NK-92 (cell line): ENCODE measurements around the gene ROR2.
"Not testable (repeated sequence)": the region's sequence is repeated elsewhere in the genome, so short reads cannot be mapped to it uniquely, and the experiment has no call there.

ENCODE experiments used
- DNase-seq: peaks from one replicate; lab custom pipeline; 2025; ENCODE audit not compliant: unreplicated experiment; lab: John Stamatoyannopoulos, UW

The ROR2 gene

GRCh38 chr9:91924090-91924489 is 25.9 kb downstream of the ROR2 start:
- DNase-seq = no peak

GRCh38 chr9:91923145-91923544 is 26.9 kb downstream of the ROR2 start:
- no peak for DNase-seq

GRCh38 chr9:91921371-91921770 is 28.7 kb downstream of the ROR2 start:
- no peak for DNase-seq

GRCh38 chr9:91920630-91921350 is 29.2 kb downstream of the ROR2 start:
- DNase-seq = no peak

DNA sequence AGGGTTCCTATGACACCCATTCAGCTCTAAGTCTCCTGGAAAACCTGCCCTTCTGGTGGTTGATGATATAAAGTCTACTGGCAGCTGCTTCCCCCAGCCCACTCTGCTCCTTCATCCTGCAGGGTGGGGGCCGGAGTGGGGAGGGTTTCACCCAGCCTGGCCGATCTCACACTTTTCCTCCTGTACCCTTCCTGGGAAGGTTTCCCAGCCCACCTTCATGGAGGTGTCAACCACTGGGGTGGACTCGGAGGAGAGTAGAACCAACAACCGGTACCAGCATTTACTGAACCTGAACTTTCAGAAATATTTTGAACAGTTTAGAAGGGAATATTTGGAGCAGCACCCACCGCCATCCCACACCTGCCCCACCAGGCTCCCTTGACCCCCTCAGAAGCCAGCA is 30.4 kb downstream of the ROR2 start:
- no peak for DNase-seq

DNA sequence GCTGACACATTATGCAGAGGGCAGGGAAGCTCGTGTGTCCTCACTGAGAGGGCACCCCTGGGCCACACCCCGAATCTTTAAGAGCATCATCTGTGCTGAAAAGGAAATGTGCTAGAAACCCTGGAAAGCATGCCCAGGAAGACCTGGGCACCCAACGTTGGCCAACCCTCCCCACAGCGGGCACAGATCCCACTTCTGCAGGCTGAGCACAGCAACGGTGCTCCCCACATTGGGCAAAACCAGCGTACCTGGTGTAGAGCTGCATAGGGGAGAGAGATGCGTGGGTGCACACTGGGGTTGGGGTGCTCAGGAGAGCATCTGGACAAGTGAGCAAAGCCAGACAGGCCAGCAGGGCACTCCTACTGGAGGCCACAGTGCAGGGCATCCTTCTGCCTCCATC is 32.6 kb downstream of the ROR2 start:
- DNase-seq = no peak

DNA sequence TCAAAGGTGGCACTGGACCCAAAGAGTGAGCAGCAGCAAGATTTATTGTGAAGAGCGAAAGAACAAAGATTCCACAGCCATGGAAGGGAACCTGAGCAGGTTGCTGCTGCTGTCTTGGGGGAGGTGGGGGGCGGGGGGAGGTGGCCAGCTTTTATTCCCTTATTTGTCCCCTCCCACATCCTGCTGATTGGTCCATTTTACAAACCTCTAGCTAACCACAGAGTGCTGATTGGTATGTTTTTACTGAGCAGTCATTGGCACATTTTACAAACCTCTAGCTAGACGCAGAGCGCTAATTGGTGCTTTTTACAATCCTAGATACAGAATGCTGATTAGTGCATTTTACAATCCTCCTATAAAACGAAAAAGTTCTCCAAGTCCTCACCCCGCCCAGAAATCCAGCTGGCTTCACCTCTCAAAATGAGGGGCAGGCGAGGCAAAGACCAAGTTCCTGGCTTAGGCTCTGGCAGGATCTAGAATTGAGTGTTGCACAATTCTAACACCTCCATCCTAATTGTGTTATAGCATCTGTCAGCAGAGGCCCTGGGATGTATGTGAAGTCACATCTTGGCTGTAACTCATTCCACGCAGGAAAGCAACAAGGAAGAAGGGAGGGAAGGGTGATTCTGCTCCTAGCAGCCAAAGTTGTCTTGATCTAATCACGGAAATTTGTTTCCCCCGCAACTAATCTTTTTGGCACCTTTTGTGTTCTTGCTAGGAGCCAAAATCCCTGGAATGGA is 34.3 kb downstream of the ROR2 start:
- DNase-seq = no peak

- DNase-seq = no peak
Measured at GRCh38 chr9:91914937-91915336, 35.1 kb downstream of the ROR2 start.

- no peak for DNase-seq
Measured at GRCh38 chr9:91914404-91914803, 35.6 kb downstream of the ROR2 start.

DNA sequence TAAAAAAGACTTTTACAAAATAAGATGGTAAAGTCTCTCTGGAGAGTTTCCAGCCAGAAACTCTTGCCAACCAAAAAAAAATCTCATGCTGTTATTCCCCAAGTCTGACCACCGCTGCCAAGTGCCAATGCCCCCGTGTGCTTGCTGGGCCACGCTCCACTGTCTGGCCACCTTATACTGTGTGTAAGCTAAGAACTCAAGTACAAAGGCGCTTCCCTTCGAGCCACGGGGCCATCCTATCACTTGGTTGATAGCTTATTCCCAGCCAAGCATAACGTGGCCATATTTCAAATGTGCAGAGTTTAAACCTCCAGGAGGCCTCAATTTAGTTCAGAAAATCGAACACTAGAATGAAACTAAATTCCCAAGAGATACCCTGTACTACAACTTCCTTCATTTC is 36.0 kb downstream of the ROR2 start:
- DNase-seq = no peak

GRCh38 chr9:91913096-91913495 is 36.9 kb downstream of the ROR2 start:
- no peak for DNase-seq

DNA sequence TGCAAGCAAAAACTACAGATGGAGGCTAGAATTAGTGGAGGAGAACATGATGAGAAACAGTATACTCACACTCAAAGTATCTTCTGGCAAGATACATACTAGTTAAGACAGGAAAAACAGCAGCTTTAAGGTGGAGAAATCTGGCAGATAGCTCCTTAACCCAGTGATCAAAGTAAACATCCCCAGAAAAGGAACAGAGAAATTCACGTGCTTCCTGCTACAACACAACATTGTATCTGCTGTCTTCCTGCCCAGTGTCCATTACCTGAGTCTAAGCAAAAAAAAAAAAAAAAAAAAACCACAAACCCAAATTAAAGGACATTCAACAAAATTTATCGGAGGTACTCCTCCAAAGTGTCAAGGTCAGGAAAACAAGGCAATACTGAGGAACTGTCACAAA is 38.4 kb downstream of the ROR2 start:
- DNase-seq = no peak

DNA sequence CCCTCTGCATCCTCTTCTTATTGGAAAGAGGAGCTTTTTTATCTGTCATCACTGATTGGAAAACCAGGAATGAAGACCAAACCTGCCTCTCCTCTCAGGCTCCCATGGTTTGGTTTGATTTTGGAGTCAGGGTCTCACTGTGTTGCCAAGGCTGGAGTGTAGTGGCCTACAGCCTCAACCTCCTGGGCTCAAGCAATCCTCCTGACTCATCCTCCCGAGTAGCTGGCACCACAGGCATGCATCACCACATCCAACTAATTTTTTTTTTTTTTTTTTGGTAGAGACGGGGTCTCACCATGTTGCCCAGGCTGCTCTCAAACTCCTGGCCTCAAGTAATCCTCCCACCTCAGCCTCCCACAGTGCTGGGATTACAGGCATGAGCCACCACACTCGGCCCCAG is 40.8 kb downstream of the ROR2 start:
- not testable (repeated sequence) for DNase-seq

GRCh38 chr9:91908746-91909145 is 41.3 kb downstream of the ROR2 start:
- no peak for DNase-seq

DNA sequence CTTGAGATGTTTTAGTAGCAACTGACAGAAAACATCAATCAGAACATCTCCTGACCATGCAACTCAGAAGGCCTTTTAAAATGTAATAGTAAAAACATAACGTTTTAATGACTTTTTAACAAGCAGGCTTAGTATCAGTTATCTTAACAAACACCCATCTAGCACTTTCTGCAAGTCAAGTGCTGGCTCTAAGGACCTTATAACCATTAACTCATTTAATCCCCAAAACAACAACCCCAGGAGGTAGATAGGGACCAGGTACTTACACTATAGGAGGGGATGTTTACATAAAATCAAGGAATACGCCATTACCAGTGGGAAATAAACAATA is 41.8 kb downstream of the ROR2 start:
- no peak for DNase-seq

DNA sequence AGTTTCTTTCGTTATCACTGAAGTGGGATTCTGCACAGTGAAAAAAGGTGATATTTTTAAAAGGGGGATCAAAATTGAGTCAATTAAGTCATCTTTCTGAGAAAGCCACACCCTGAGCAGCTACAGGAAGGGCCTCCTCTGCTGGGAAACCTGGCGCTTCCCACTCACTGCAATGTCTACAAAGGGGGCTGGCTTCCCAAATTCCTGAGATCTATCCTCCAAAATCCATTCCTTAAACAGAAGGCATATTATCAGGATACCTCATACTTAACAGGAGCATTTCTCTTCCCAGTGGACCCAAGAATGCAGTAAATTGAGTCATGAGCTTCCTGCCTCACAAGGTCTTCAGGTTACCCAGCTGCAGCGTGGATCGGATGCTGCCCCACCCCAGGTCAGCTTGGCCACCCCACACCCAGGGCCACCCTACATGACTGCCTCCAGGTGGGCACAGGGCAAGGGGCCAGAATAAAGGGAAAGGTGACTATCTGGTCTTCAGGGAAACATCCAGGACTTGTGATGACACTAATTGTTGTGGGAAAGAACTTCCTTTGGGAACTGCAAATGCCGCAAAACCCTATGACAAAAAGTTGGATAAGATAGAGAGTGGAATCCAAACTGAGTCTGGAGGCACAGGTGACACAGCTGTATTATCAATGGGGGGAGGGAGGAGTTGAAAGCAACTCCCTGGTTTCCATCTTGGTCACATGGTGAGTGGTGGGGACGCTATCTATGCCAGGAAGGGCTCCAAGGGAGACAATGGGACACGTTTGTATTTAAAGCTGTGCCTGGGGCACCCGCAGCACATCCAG is 42.3 kb downstream of the ROR2 start:
- no peak for DNase-seq

DNA sequence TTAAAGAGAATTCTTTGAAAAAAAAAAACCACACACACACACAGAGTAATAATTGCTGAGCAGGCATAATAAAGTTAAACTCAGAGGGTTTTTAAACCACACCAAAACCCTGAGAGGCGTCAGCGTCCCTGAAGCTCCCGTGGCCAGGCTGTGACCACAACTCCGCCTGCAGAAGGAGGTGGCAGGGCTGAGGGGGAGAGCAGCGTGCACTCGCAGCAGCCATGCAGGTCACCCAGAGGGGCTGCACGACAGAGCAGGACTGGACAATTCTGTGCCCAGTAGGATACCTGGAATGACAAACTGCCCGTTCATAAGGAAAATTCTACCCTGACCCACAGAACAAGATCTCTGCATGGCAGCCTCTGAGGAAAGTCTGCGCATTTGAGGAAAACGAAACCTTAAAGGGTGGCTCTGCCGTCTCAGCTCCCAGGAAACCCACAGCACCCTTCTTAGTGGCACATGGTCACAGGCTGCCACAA is 44.0 kb downstream of the ROR2 start:
- DNase-seq = no peak

GRCh38 chr9:91905237-91905650 is 44.8 kb downstream of the ROR2 start:
- no peak for DNase-seq

DNA sequence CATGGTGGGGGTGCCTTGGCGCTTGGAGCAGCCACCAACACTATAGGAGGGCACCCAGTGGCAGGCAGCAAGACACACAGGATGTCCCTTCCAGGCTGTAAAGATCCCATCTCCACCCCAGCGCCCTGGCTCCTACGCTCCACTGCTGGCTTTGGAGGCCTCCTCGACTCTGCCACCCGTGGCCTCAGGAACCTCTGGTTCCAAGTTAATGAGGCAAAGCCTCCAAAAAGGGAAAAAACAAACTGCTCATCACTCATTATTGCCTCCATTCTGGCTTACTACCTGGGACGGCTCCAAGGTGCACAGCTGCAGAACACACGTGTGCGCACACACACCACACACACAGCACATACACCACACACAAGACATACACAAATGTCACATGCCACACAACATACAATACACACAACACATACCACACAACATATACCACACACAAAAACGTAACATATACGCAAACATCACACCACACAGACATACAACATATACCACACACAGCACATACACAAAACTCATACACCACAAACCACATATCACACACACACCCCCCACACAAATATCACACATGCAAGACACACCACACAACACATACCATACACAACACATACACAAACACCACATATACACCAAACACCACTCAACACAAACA is 45.3 kb downstream of the ROR2 start:
- no peak for DNase-seq

- DNase-seq = no peak
Measured at GRCh38 chr9:91903126-91903911, 46.7 kb downstream of the ROR2 start.
